GDM1 (cell line): ENCODE measurements around the gene PDE4D.

ENCODE experiments used
- DNase-seq: peaks from one replicate; lab custom pipeline; 2025; lab: John Stamatoyannopoulos, UW

The PDE4D gene

DNA sequence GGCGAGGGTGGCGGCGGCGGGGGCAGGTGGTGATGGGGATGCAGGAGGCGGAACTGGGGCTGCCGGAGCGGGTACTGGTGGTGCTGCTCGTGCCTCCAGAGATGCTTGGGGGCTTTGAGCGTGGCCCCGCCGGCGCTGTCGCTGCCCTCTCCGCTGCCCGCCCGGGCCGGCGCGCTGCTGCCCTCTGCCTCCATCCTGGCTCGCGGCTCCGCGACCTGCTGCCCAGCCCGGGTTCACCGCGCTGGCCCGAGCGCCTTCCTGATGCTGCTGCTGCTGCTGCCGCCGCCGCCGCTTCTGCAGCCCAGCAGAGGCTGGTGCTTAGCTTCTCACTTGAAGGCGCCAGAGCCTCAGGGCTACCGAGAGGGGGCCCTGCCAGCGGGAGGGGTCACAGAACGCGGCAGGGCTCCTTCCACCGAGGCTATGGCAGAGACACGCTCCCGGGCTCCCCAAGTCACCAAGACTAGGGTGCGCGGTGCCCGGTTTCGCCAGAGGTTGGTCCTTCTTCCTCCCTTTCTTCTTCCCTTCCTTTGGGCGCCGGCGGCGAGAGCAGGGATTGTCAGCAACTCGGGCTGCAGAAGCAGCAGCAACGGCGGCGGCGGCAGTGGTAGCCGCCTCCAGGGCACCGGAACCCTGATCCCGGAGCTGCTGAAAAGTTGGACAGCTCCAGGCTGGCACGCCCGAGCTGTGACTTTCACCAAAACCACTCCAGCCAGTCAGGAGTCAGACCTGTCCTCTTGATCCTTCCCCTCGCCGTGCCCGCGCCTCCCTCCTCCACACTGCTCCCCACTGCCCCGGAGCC lies at the start of gene PDE4D:
TSS of gene PDE4D (minus strand) at position 298 of the 799 bp plus-strand sequence.
- no peak for DNase-seq

DNA sequence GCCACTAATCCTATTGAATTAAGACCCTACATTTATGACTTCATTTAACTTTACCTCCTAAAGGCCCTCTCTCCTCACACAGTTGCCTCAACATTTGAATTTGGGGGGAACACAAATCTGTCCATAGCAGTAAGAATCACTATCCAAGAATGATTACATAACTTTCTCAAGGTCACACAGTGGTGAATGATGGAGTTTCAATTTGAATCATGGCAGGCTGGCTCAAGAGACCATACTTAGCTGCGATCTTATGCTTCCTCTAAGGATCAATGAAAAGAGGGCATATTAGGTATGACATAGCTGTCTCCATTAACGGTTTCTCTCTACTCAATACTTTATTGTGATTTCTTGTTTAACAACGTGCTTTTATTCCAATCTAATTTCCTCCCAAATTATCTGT lies 44.1 kb upstream of the PDE4D start:
- no peak for DNase-seq

DNA sequence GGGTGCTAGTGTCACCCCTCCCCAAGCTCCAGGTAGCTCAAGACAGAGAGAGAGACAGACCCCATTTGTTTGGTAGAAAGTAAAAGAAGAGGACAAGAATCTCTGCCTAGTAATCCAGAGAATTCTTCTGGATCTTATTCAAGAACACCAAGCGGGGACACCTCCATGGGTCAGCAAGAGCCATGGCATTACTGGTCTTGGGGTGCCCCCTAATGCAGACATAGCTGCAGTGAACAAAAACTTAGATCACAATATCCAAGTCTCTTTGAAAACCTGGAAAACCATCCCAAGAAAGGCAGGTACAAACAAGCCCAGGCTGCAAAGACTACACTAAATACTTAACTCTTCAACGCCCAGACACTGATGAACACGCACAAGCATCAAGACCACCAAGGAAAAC lies 29.9 kb upstream of the PDE4D start:
- no peak for DNase-seq

DNA sequence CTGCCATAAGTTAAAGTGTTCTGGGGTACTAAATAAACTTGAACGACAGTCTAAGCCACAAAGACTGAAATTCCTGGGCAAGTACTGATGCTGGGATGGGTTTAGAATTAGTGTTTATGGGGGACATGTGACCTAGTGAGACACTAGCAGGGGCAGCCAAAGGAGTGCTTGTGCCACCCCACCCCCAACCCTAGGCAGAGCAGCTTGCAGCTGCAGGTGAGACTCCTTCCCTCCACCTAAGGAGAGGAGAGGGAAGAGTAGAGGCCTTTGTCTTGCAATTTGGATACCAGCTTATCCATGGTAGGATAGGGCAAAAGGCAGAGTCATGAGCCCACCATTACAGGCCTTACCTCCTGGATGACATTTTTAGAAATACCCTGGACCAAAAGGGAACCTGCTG lies 28.7 kb upstream of the PDE4D start:
- DNase-seq: no peak

DNA sequence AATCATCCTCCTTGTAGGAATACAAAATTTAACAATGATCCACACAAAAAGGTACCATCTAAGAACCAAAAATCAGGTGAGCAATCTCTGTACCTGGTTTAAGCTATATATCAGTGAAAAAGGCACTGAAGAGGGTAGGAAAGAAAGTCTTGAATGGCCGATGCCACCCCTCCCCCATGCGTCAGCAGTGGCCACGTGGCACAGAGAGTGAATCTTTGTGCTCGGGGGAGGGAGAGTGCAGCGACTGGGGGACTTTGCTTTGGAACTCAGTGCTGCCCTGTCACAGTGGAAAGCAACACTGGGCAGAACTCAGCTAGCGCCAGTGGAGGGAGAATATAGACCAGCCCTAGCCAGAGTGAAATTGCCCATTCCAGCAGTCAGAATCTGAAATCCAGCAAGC lies 28.3 kb upstream of the PDE4D start:
- DNase-seq: no peak

DNA sequence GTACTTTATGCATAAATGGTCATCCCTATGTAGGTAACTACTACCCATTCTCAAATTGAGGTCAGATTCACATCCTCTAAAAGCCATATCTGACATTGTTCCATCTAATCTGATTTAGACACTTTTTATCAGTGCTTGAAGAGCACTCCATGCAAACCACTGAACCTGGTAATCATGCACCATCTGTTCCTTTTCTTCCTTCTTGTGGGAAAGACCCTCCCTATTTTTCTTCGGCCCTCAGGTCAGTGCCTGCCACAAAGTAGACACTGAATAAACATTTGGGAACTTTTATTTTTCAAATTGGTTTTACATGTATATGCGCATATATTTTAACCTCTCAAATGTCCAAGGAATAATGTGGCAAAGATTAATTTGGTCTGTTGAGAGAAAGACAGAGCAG lies 26.0 kb upstream of the PDE4D start:
- no peak for DNase-seq

DNA sequence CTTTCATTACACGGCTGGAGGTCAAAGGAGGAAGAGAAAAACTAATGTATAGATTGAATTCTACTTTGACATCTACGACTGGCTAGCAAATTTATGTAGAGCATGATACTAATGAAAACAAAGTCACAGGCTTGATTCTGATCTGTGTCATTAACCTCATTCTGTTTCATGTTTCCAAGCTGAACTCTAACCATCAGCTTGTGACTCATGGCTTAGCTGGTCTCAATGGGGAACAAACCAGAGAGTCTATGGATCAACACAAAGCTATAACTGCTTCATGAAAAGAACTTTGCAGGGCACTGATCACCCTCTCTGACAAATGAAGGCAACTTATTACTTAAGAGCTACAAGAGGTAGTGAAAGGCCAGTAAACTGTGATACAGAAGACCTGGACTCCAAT lies 23.6 kb upstream of the PDE4D start:
- no peak for DNase-seq

DNA sequence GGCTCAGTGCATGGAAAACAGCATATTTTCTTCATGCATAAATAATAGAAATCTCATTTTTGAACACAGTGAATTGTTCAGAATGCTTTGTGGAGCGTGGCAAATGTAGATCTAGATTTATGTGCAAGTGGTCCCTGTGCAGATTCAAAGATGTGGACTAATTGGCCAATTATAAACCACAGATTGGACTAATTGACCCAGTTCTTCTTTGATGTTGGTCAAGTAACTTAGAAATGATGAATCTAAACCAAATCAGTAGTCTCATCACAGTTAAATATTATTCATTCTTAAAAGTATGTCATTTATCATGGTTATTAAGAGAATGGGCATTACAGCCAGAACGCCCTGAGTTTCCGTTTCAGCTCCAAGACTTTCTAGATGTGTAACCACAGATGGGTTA lies 11.7 kb upstream of the PDE4D start:
- no peak for DNase-seq

DNA sequence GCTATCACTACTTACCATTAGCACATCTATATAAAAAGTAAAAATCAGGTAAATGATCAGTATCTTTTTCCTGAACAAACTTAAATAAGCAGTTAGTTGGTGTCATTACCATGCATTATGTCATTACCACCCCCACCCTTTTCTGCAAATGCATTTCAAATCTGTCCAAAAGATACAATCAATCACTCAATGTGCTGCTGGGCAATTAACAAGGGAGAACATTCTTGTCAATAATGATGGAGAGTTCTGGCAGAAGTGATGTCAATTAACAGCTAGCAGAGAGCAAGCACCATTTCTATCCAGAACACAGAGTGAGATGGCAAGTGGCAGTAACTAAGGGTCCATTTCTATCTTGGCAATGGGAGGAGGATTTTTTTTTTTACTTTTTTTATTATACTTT lies 3.5 kb upstream of the PDE4D start:
- no peak for DNase-seq

DNA sequence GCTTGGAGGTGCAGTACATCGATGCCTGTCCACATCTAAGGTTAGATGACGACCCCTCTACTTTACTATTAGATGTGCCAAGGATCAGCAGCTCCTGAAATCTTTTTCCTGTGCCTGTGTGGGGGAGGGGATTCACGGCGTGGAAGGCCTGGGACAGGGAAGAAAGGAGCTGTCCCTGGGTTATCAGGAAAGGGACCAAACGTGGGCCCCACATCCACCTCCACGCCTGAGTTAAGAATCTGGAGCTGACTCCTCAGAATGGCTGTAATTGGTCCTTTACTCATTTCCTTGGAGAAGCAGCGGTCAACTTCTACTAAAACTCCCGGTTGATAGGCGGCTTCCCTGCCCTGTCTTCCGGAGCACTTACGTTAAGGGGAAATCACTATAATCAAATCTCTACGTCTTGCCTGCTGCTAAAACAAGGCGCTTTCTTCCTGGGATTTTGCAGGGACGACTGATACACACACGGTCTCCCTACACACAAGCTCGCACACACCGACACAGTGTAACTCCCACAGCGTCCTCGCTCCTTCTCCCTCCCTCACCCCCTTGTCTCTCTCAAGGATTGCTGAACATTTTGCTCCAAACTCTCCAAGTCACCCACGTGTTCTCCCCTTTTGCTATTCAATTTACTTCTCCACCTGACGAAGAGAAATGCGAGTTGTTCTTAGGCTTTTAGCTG lies 1.4 kb downstream of the PDE4D start:
- DNase-seq: no peak

DNA sequence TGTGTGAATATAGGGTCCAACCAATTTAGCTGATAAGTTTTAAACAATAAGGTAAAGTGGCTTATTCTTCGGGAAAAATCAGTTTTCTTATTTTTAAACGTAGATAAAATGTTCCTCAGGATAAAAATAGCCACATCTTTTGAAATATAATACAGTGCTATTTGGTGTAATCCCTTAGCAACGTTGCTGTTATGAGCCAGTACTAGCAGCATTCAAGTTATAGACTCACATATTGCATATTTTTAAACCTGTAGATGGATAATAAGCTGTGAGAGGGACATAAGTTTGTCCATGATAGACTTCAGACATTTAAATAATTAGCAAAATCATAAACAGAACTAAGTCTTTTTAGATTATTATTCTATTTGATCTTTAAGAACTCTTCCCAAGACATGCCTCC lies 6.3 kb downstream of the PDE4D start:
- no peak for DNase-seq

DNA sequence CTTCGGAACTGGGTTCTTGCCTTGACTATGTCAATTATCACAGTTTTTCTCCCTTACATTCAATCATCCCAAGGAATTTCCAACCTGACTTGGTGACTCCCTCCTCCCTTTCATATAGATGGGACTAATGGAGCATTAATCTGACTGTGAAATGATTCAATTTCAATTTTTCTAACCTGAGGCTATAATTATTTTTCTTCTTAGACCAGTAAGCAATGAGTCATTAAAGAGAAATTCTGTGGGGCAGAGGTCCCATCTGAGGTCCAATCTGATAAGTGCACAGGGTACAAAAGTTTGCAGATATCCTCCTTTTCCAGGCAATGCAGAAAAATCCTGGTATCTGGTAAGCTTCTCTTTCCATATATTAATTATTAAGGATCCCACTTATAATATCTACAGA lies 18.9 kb downstream of the PDE4D start:
- DNase-seq: no peak

DNA sequence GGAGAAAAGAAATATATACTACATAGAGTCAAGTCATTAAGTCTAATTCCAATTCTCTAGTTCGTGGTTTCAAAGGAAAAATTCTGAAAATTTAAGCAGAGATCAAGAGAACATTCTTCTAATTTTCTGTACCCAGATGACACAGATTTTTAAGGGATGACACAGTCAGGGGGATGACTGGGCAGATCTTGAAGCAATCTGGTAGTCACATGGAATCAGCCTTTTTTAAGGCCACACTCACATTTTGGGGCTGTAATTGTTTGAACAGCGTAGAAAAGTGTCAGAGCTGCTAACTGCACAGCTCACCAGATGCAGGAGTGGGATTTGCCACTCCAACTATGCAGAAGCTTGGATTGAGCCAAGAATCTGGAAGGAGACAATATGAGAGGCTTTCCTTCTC lies 20.4 kb downstream of the PDE4D start:
- DNase-seq: no peak

DNA sequence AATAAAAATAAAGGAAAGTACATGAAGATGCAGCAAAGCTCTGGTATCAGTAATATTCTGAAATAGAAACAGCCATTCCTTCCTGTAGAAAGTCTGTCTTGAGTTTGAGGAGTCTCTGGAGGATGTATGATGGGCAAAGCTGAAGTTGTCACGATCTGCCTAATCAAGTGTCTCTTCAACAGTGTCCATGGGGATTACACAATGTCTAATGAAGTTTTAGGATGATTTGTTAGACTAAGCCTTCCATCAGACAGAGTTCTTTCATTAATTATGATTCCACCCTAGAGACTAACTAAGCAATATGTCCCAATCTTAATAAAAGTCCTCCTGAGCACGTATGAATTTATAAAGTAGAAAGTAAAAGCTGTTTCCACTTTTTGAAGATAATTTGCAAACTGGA lies 26.9 kb downstream of the PDE4D start:
- DNase-seq: no peak

DNA sequence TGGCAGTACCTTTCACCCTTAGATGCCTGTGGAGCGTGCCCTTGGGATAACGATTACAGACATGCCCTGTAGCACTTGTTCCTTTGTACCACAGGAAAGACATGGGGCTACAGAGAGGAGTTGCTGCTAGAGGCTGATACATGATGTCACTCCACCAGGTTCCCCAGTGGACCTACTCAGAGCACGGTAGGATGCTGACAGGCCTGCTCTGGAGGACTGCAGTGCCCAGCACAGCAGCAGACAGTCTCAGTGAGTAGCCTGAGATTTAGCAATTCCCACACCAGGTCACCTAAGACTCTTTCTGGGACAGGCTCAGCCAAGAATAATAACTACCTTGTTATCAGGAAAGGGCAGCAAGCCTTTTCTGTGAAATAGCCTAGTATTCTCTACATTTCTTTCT lies 28.8 kb downstream of the PDE4D start:
- no peak for DNase-seq

DNA sequence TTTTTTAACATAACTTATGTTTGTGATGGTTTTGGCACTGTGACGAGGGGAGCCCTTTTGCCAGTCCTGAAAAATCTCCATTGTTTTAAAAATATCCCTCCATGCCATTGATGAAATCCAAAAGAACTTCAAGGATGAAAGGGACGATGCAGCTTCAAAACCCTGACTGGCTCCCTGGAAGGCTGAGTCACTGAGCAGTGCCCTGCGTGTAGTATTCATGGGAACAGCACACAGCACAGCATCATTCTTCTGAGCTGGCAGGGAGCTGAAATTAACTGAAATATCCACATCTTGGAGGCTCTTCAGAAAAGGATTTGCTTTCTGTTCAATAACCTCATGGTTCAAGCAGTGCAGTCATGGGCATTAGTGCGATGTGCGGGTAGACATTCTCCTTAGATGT lies 29.7 kb downstream of the PDE4D start:
- DNase-seq: no peak

DNA sequence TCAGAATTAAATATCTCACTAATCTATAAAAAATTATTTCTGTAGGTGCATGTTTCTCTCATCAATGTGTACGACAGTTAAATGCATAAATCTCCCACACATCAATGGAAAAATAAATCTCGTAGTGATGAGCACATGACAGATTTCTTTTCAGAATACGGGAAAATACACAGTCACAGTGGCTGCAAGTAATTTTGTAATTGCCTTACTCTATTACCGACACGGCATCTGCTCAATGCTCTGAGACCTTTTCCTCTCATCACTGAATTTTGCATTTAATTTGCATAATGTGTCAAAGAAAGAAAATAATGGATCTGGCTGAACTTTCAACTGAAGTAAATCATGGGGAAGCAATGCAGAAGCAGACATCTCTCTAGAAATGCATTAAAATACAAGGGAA lies 37.2 kb downstream of the PDE4D start:
- DNase-seq: no peak

DNA sequence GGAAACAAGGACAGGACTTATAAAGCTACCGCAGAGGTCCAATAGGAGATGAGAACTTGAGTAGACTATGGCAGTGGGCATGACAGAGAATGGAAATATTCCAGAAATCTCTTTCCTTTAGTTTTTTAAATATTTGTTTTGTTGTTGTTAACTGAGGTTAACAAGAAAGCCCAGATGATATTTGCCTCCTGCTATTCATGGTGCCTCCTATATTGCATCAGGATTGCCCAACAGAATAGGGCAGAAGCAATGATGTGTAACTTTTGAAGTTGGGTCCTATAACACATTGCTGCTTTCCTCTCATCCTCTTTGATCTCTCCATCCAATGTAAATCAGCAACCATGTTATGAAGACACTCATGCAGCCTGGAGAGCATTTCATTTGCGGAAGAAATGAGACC lies 42.8 kb downstream of the PDE4D start:
- no peak for DNase-seq

DNA sequence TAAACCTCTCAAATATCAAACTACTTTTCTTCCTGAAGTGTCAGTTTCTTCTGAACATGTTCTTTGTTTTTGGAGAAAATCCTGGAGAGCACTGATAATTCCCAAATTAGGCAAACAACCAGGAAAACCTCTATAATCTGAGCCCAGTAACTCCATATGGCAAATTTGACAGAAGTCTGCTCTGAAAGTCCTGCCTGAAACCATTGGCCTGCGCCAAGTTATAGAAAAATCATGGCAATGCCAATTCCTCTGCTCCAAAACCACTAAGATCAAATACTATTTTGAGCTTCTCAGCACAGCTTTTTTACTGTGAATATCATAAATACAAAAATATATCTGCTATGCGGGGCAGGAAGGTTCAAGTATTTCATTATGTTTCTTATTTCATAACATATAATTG lies 45.9 kb downstream of the PDE4D start:
- no peak for DNase-seq

DNA sequence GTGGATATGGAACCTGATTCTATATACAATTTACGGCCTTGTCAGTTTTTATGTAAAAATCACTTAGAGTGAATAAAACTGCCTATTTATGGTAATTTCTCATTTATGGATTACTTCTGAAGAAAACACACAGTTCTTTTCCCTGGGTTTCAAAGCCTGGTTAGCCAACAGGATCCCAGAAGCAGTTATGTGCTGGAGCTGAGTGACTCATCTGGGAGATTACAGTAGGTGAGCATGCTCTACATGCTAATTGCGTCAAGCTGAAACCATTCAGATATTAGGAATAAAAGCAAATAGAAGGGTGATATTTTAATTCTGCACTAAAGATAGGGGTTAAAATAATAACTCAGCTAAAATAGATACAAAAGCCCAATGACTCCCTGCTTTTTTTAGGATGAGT lies 47.8 kb downstream of the PDE4D start:
- DNase-seq: no peak

DNA sequence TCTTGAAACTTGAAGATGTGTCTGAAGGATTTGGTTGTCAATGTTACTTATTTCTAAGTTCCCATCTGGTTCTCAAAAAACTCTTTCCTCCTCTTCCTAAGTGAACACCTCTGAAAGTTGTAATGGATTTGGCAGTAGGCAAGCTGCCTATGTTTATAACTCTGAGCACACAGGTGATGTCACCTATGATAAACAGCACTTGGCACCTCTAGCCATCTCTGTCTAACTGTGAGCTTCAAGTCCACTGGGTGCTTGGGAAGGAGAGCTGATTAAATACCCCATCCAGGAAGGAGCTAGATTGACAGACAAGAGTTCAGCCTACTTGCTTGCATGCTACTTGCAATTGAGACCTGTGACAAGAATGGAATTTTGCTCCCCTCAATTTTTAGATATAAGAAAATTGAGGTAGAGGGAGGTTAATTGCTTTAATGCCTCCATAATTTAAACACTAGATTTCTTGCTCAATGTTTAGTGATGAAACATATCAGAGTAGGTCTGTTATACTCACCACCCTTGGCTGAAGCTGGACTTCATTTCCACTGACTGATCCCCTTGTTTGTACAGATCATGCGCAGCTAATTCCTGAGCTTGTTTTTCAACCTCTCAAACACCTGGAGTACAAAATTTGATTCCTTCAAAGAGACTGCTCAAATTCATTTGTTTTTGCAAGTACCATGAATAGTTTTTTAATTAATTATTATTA lies 49.9 kb downstream of the PDE4D start:
- DNase-seq: no peak

DNA sequence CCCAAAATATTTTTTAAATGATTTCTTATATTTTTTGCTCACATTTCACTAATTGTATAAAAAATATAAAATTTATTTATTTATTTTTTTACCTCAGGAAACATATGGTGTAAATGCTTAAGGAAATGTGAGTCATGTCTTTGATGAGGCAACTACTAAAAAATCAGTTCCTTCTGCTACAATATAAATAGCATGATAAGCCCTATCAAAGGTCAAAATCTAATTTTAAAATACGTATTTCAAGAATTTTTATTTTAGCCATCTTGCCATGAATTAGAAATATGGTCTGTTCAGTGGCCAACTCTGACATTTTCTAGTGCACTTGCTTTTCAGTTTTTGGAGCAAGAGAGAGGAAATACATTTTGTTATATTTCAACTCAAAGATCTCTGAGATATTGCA lies 50.5 kb downstream of the PDE4D start:
- DNase-seq: no peak

DNA sequence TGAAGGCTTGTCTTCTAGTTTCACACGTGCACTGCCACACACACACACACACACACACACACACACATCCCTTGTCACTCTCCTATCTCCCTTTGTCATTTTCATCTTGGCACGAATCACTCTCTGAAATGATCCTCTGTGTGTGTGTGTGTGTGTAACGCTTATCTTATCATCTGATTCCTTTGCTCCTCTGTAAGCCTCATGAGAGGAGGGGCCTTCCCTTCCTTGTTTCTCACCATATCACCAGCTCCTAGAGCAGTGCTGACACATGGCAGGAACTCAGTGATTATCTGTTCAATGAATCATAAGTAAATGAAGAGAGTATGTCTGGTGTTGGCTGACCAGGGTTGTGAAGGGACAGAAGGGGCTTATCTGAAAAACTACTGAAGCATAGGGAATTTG lies 53.3 kb downstream of the PDE4D start:
- DNase-seq: no peak
